Osteoblast (primary cell): ENCODE data around the gene PPOX. TPM values are rescaled to one million over a fixed set of nuclear protein-coding genes. Genes with fewer than 3 reads are reported as not detected.

Experiments used
- DNase-seq: peaks from one replicate; pipeline ENCODE4 v3.0.0; 2011; ENCODE audit warnings: low spot score, mixed read lengths; ENCODE audit not compliant: insufficient read length; ENCODE audit errors: missing footprints
- H2AFZ ChIP-seq: 2 replicates; pipeline ENCODE4 v1.6.0; 2011; ENCODE audit warnings: mild to moderate bottlenecking, low read length
- H3K27ac ChIP-seq: 2 replicates; pipeline ENCODE4 v1.5.1; 2011; ENCODE audit warnings: mild to moderate bottlenecking, low read depth, low read length, moderate library complexity
- H3K27me3 ChIP-seq: 2 replicates; pipeline ENCODE4 v1.6.0; 2012; ENCODE audit warnings: mild to moderate bottlenecking, control low read depth, inconsistent platforms, low read length, moderate library complexity; ENCODE audit not compliant: insufficient read depth
- H3K36me3 ChIP-seq: 2 replicates; pipeline ENCODE4 v1.5.1; 2011; ENCODE audit warnings: mild to moderate bottlenecking, low read length, control low read depth, moderate library complexity; ENCODE audit not compliant: insufficient read depth
- H3K4me1 ChIP-seq: 2 replicates; pipeline ENCODE4 v1.5.1; 2011; ENCODE audit warnings: mild to moderate bottlenecking, low read length, control low read depth, moderate library complexity; ENCODE audit not compliant: insufficient read depth
- H3K4me2 ChIP-seq: 2 replicates; pipeline ENCODE4 v1.6.0; 2011; ENCODE audit warnings: mild to moderate bottlenecking, low read length; ENCODE audit not compliant: insufficient read depth
- H3K4me3 ChIP-seq: fragments of 200-600 bp; sonication (generic); 3 replicates; pipeline ENCODE4 v1.5.1; 2012; ENCODE audit warnings: mild to moderate bottlenecking, low read length, inconsistent platforms; ENCODE audit not compliant: insufficient read depth
- H3K79me2 ChIP-seq: 2 replicates; pipeline ENCODE4 v1.6.0; 2012; ENCODE audit warnings: mild to moderate bottlenecking, low read length, control low read depth, inconsistent platforms; ENCODE audit not compliant: insufficient read depth
- H3K9me3 ChIP-seq: 2 replicates; pipeline ENCODE4 v1.5.1; 2011; ENCODE audit warnings: low read depth, low read length, control low read depth
- H4K20me1 ChIP-seq: 2 replicates; pipeline ENCODE4 v1.6.0; 2012; ENCODE audit warnings: mild to moderate bottlenecking, low read length, control low read depth; ENCODE audit not compliant: insufficient read depth
- total RNA-seq: library from RNA; depleted of rRNA; stranded (reverse); fragments of >200 nt; gene quantifications from 2 replicates; pipeline ENCODE4 v1.2.3, GENCODE V29; 2012
- TF ChIP-seq, protein P1 (sequence below): IDR thresholded peaks from 2 replicates; pipeline ENCODE4 v1.5.1; 2011; ENCODE audit warnings: mild to moderate bottlenecking, low read depth, low read length, moderate library complexity; ENCODE audit errors: extremely low read depth

The PPOX gene
- total RNA-seq, 1 donor, result 19.5 TPM

DNA sequence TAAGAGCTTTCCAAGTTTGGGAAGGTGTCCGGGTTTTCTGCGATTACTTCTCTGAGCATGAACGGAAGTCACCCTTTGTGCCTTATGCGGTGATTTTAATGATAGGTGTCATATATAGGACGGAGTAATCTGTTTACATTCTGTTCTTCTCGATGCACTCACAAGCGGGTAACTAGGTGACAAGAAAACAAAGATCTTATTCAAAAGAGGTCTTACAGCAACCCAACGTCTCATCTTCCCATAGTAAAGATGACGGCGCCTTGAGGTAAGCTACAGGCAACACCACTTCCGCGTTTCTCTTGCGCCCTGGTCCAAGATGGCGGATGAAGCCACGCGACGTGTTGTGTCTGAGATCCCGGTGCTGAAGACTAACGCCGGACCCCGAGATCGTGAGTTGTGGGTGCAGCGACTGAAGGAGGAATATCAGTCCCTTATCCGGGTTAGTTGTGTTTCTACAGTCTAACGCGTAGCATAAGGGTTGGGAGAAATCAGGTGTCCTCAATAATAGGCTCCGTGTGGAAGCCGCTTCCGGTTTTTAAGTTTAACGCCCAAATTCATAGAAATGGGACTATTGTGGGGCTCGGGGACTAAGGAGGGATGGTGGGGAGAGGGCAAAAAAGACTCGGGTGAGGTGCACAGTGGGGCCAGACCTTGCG lies 12.4 kb upstream of the PPOX start, which contains the start of gene UFC1:
TSS of gene UFC1 (plus strand) at position 297 of the 656 bp plus-strand sequence. CDS start at position 317, 20 bp downstream.
- peaks cover 16% of the 10 kb centered on the region for H3K36me3 ChIP-seq
- H3K4me1 ChIP-seq, result peaks cover 10% of the 10 kb centered on the region
- peak within 1 kb of the TSS; percentile 92 for H2AFZ ChIP-seq
- no peaks in the 10 kb centered on the region for H3K27me3 ChIP-seq
- H4K20me1 ChIP-seq, result no peaks in the 10 kb centered on the region
- H3K4me2 ChIP-seq, result peak within 1 kb of the TSS; percentile 80
- peak within 1 kb of the TSS; percentile 89 for H3K4me3 ChIP-seq
- H3K27ac ChIP-seq, result peak within 1 kb of the TSS; percentile 97
- TF ChIP-seq, protein P1, sequence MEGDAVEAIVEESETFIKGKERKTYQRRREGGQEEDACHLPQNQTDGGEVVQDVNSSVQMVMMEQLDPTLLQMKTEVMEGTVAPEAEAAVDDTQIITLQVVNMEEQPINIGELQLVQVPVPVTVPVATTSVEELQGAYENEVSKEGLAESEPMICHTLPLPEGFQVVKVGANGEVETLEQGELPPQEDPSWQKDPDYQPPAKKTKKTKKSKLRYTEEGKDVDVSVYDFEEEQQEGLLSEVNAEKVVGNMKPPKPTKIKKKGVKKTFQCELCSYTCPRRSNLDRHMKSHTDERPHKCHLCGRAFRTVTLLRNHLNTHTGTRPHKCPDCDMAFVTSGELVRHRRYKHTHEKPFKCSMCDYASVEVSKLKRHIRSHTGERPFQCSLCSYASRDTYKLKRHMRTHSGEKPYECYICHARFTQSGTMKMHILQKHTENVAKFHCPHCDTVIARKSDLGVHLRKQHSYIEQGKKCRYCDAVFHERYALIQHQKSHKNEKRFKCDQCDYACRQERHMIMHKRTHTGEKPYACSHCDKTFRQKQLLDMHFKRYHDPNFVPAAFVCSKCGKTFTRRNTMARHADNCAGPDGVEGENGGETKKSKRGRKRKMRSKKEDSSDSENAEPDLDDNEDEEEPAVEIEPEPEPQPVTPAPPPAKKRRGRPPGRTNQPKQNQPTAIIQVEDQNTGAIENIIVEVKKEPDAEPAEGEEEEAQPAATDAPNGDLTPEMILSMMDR, result no peak
- DNase-seq, result peak; percentile 95
- H3K9me3 ChIP-seq, result no peaks in the 10 kb centered on the region
- peaks cover 17% of the 10 kb centered on the region for H3K79me2 ChIP-seq

DNA sequence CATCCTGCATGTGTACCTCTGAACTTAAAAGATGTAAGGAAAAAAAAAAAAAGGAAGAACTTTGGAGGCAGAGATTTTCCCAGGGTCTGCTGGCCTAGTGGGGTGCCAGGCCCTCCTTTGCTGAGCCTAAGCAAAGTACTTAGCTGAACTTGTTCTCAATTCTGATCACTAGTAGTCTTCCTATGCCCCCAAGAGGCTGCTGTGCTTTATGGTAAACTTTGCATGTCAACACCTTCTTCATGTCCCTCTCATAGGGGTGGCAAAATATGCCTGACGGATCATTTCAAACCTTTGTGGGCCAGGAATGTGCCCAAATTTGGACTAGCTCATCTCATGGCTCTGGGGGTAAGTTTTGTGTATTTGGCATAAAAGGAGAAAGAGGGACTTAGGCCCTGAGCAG lies 8.4 kb upstream of the PPOX start:
- Histone ChIP-seq H3K9me3 (no peaks in the 10 kb centered on the region), H3K27ac (peak overlapping the region; percentile 93), H3K4me2 (no peak overlapping the region), H4K20me1 (no peaks in the 10 kb centered on the region), H3K4me3 (no peak overlapping the region), H3K79me2 (peaks cover 37% of the 10 kb centered on the region), H3K4me1 (peaks cover 20% of the 10 kb centered on the region), H2AFZ (no peak overlapping the region), H3K27me3 (no peaks in the 10 kb centered on the region), H3K36me3 (peaks cover 27% of the 10 kb centered on the region)
- TF ChIP-seq, protein P1, result no peak
- DNase-seq, result no peak

DNA sequence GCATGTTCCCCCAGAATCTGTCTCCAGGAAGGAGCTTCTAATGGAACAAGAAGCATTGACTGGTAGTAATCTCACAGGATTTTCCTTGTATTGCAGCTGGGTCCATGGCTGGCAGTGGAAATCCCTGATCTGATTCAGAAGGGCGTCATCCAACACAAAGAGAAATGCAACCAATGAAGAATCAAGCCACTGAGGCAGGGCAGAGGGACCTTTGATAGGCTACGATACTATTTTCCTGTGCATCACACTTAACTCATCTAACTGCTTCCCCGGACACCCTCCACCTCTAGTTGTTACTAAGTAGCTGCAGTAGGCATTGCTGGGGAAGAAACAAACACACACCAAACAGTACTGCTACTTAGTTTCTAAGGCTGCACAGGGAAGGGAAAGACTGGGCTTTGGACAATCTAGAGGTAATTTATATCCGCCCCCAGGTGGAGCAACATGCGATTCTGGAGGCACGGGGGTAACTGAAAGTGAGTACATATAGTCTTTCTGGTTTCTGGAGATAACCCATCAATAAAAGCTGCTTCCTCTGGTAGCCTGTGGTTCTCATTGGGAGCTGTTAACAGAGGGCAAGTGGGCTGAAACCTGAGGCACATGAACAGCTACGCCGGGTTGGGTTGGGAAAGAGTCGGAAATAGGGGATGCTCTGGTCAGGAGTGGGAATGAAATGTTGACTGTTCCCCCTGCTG lies 7.8 kb upstream of the PPOX start:
- no peaks in the 10 kb centered on the region for H3K9me3 ChIP-seq
- H3K27me3 ChIP-seq, result no peaks in the 10 kb centered on the region
- peak overlapping the region; percentile 99 for H2AFZ ChIP-seq
- peak overlapping the region; percentile 93 for H3K27ac ChIP-seq
- H3K4me1 ChIP-seq, result peaks cover 18% of the 10 kb centered on the region
- H3K36me3 ChIP-seq, result peaks cover 31% of the 10 kb centered on the region
- peak overlapping the region; percentile 91 for H3K4me3 ChIP-seq
- TF ChIP-seq, protein P1, result no peak
- peaks cover 37% of the 10 kb centered on the region for H3K79me2 ChIP-seq
- H3K4me2 ChIP-seq, result peak overlapping the region; percentile 90
- no peaks in the 10 kb centered on the region for H4K20me1 ChIP-seq
- DNase-seq, result no peak
